Skeletal muscle satellite cell (primary cell): ENCODE data around the gene KDM4B.

ENCODE experiments used
- H3K27me3 ChIP-seq: 2 replicates; pipeline ENCODE4 v1.7.0; 2013; ENCODE audit warnings: low read length; ENCODE audit not compliant: control insufficient read depth, insufficient read depth
- H3K36me3 ChIP-seq: 2 replicates; pipeline ENCODE4 v1.7.0; 2013; ENCODE audit warnings: mild to moderate bottlenecking, control low read depth, low read length; ENCODE audit not compliant: insufficient read depth
- H3K4me1 ChIP-seq: 2 replicates; pipeline ENCODE4 v1.7.0; 2013; ENCODE audit warnings: low read length; ENCODE audit not compliant: control insufficient read depth, insufficient read depth
- H3K4me2 ChIP-seq: 2 replicates; pipeline ENCODE4 v1.7.0; 2013; ENCODE audit warnings: mild to moderate bottlenecking, low read length
- H3K4me3 ChIP-seq: 2 replicates; pipeline ENCODE4 v1.7.0; 2013; ENCODE audit warnings: low read length
- H3K9ac ChIP-seq: 2 replicates; pipeline ENCODE4 v1.7.0; 2013; ENCODE audit warnings: mild to moderate bottlenecking, low read depth, low read length, moderate library complexity
- H3K9me3 ChIP-seq: replicated peaks from 2 replicates; pipeline ENCODE4 v1.7.0; 2013; ENCODE audit warnings: mild to moderate bottlenecking, control low read depth, low read length

The KDM4B gene

DNA sequence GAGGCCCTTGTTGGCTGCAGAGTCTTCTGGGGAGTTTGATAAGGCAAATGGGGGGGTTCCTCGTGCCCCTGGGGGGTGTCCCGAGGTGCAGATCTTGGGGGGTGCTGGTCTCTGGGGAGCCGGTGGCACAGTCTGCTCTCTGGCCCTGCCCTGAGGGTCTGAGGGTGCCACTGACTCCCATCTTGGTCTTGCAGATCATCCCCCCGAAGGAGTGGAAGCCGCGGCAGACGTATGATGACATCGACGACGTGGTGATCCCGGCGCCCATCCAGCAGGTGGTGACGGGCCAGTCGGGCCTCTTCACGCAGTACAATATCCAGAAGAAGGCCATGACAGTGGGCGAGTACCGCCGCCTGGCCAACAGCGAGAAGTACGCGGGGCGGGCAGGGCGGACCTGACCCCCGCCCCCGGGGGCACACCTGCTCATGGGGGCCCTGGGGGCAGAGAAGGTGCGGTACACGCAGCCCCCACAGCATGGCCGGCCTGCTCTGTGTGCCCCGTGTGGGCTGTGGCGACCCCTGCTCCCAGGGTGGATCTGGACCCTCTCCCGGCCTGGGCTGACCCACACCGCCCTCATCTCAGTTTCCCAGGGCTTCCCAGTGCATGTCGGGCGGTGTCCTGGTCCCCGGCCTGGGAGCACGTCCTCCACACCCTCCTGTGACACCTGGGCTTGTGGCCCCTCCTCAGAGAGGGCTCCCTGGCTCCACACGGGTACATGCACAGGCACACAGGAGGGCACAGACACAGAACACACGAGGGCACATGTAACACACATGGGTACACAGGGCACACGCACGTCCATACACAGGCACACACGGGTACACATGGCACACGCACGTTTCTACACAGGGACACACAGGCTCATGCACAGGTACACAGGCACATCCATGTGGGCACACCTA, 71.0 kb downstream of the KDM4B start:
- H3K36me3 ChIP-seq, result peaks cover 49% of the 10 kb centered on the region
- peaks cover 36% of the 10 kb centered on the region for H3K4me1 ChIP-seq
- H3K9me3 ChIP-seq, result no peaks in the 10 kb centered on the region
- no peak overlapping the region for H3K4me2 ChIP-seq
- H3K9ac ChIP-seq, result no peak overlapping the region
- no peaks in the 10 kb centered on the region for H3K27me3 ChIP-seq
- no peak overlapping the region for H3K4me3 ChIP-seq

DNA sequence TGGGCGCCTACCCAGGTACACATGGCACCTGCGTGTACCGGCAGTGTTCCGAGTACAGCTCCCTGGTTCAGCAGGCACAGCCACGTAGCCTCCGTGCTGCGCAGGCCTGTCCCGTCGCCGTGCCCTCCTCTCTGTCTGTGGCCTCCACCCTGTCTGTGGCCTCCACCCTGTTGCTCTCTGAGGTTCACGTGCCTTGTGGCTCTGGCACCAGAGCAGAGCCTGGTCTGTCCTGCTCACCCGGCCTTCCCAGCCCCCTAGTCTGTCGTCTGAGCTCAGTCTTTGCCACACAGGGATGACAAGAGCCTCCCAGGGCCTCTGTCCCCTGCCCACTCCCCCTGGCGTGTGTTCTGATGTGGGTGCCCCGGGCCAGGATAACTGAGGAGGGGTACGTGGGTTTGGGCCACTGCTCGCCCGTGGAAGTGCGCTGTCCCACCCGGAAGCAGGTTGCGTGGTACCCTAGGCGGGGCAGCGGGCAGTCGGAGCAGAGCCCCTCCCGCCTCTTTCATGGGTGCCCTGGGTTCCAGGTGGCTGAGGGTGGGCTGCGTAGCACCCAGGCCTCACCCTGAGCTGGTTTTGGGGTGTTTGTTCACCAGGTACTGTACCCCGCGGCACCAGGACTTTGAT, 71.7 kb downstream of the KDM4B start:
- Histone ChIP-seq H3K27me3 (no peaks in the 10 kb centered on the region), H3K4me2 (no peak overlapping the region), H3K36me3 (peaks cover 43% of the 10 kb centered on the region), H3K9ac (no peak overlapping the region), H3K4me1 (peaks cover 32% of the 10 kb centered on the region), H3K4me3 (no peak overlapping the region), H3K9me3 (no peaks in the 10 kb centered on the region)

DNA sequence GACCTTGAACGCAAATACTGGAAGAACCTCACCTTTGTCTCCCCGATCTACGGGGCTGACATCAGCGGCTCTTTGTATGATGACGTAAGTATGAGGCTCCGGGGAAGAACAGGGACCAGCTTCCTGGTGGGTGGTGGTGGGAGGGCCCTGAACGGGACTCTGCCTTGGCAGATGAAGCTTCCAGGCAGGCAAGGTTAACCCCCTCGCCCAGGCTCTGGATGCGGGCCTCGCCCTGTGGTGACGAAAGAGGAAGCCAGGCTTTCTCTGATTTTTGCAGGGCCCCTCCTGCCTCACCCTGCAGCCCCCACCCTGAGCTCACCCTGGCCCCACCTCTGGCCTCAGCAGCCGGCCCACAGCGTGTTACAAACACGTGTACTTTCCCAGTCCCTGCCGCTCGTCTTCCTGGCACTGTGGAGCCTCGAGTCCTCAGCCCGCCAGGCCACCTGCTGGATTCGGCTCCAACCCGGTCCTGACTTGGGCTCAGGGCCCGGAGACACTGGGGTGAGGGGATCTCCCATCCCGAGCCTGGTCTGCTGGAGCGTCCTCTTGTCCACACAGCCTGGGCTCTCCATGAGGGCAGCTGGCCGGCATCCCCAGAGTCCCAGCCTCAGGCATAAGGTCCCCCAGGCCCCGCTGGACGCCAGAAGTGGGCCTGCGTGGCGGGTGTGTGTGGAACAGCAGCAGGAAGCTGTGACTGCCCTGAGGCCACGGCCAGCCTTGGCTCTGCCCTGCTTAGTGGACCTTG, 72.4 kb downstream of the KDM4B start:
- Histone ChIP-seq H3K36me3 (peaks cover 43% of the 10 kb centered on the region), H3K9me3 (no peaks in the 10 kb centered on the region), H3K4me2 (no peak overlapping the region), H3K4me3 (no peak overlapping the region), H3K9ac (no peak overlapping the region), H3K27me3 (no peaks in the 10 kb centered on the region), H3K4me1 (peaks cover 30% of the 10 kb centered on the region)

DNA sequence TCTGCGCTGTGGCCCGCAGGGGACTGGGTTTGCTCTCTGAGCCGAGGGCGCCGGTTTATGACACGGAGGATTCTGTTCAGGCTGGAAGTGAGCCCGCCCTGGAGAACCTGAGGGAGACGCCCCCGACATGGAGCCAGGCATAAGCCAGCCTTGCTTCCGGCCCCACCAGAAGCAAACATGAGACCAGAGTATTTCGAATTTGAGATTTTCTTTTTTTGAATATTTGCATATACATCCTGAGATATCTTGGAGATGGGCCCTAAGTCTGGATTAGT, 72.9 kb downstream of the KDM4B start:
- H3K9me3 ChIP-seq, result no peaks in the 10 kb centered on the region

DNA sequence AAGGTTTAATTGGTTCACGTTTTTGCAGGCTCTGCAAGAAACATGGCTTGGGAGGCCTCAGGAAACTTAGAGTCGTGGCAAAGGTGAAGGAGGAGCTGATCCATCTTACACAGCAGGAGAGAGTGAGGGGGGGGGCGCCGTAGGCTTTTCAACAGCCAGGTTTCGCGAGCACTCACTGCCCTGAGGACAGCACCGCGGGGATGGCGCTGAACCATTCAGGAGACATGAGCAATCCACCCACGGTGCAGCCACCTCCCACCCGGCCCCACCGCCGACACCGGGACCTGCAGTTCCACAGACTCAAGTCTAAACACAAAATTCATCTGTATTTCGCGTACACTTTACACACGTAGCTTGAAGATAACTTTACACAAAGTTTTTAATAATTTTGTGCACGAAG, 73.6 kb downstream of the KDM4B start:
- Histone ChIP-seq H3K36me3 (peaks cover 41% of the 10 kb centered on the region), H3K9me3 (no peaks in the 10 kb centered on the region), H3K9ac (no peak overlapping the region), H3K4me2 (no peak overlapping the region), H3K4me1 (peaks cover 30% of the 10 kb centered on the region), H3K27me3 (no peaks in the 10 kb centered on the region), H3K4me3 (no peak overlapping the region)

More for the DNA sequence above, 72.9 kb downstream of the KDM4B start:
- Histone ChIP-seq H3K4me2 (no peak overlapping the region), H3K9ac (no peak overlapping the region), H3K4me1 (peaks cover 30% of the 10 kb centered on the region), H3K27me3 (no peaks in the 10 kb centered on the region), H3K4me3 (no peak overlapping the region), H3K36me3 (peaks cover 38% of the 10 kb centered on the region)

DNA sequence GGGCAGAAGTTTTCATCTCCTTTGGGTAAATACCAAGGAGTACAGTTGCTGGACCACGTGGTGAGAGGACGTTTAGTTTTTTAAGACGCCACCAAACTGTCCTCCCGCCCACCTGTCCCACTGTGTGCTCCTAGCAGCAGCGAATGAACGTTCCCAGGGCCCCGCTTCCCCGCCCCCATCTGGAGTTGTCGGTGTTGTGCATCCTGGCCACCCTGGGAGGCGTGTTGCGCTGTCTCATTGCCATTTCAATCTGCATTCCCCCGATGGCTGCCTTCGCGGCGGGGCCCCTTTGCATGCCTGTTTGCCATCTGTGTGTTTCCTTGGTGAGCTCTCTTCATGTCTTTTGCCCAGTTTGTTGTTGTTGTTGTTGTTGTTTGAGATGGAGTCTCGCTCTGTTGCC, 76.1 kb downstream of the KDM4B start:
- H3K36me3 ChIP-seq, result peaks cover 44% of the 10 kb centered on the region
- H3K9me3 ChIP-seq, result no peaks in the 10 kb centered on the region
- H3K4me3 ChIP-seq, result no peak overlapping the region
- no peak overlapping the region for H3K4me2 ChIP-seq
- H3K9ac ChIP-seq, result no peak overlapping the region
- peaks cover 34% of the 10 kb centered on the region for H3K4me1 ChIP-seq
- no peaks in the 10 kb centered on the region for H3K27me3 ChIP-seq

DNA sequence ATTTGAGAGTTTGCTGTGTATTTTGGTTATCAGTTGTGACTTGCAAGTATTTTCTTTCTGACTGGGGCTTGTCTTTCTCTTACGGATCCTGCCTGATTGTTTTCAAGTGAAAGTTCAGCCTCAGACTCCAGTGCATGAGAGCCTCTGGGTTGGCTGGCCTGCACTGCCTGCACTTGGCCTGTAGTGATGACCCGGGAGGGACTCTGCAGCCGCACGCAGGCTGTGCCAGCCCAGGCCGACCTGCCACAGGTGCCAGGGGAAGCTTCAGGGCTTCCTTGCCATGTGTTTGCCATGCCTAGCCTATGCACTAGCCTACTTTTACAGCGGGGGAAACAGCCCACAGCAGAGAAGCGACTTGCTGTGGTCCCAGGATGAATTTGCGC, 77.0 kb downstream of the KDM4B start:
- Histone ChIP-seq H3K9me3 (no peaks in the 10 kb centered on the region), H3K4me1 (peaks cover 34% of the 10 kb centered on the region), H3K4me3 (no peak overlapping the region), H3K4me2 (peak overlapping the region; percentile 52), H3K27me3 (no peaks in the 10 kb centered on the region), H3K9ac (no peak overlapping the region), H3K36me3 (peaks cover 37% of the 10 kb centered on the region)

DNA sequence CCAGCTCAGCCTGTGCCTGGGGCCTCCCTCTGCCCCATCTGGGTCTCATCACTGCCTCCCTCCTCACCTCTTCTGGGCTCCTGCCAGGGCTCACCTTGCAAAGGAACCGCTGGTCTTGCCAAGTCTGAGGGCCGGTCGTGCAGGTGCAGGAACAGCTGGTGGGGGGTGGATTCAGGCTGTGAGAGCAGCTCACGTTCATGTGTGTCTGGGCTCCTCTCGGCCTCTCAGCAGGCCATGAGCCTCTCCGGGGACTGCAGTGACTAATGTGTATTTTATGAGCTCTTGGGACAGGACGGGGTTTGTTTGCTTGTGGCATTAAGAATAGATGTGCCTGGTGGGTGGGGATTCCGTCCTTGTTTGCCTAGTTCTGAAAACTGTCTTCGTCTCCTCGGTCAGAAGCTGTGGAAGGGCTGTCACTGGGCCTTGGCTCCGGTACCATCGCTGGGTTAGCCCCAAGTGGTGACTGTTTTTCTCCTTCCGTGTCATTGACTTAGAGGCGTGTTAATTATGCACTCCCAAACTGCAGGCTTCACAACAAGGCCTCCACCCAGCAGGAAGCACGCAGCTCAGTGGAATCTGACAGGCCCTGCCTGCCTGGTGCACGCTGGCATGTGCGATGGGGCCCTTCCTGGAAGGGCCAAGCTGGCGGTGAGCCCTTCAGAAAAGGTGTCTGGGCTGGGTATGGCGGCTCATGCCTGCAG, 77.6 kb downstream of the KDM4B start:
- Histone ChIP-seq H3K4me3 (no peak overlapping the region), H3K9ac (peak overlapping the region; percentile 0), H3K36me3 (peaks cover 37% of the 10 kb centered on the region), H3K9me3 (no peaks in the 10 kb centered on the region), H3K4me2 (peak overlapping the region; percentile 52), H3K4me1 (peaks cover 34% of the 10 kb centered on the region), H3K27me3 (no peaks in the 10 kb centered on the region)

DNA sequence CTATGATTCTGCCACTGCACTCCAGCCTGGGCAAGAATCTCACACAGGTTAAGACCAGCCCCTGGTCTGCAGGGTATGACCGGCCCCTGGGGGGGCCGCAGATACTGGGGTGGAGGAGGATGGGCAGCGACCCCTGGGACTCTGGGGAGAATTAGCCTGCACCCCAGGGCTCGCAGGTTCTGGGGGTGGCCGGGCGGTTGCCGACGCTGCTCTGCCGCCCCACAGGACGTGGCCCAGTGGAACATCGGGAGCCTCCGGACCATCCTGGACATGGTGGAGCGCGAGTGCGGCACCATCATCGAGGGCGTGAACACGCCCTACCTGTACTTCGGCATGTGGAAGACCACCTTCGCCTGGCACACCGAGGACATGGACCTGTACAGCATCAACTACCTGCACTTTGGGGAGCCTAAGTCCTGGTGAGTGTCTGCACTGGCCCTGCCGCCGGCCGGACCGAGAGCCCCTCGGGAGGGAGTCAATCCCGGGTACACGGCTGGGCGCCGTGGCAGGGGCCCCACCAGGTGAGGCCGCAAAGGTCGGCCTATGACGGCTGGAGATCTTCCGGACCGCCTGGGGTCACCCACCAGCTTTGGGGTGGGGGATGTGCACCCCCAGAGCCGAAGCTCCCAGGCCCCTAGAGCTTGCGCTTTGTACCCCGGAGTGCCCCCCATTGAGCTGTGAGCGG, 78.5 kb downstream of the KDM4B start:
- Histone ChIP-seq H3K4me2 (no peak overlapping the region), H3K36me3 (peaks cover 37% of the 10 kb centered on the region), H3K4me1 (peaks cover 34% of the 10 kb centered on the region), H3K9ac (peak overlapping the region; percentile 0), H3K27me3 (no peaks in the 10 kb centered on the region), H3K4me3 (no peak overlapping the region), H3K9me3 (no peaks in the 10 kb centered on the region)

DNA sequence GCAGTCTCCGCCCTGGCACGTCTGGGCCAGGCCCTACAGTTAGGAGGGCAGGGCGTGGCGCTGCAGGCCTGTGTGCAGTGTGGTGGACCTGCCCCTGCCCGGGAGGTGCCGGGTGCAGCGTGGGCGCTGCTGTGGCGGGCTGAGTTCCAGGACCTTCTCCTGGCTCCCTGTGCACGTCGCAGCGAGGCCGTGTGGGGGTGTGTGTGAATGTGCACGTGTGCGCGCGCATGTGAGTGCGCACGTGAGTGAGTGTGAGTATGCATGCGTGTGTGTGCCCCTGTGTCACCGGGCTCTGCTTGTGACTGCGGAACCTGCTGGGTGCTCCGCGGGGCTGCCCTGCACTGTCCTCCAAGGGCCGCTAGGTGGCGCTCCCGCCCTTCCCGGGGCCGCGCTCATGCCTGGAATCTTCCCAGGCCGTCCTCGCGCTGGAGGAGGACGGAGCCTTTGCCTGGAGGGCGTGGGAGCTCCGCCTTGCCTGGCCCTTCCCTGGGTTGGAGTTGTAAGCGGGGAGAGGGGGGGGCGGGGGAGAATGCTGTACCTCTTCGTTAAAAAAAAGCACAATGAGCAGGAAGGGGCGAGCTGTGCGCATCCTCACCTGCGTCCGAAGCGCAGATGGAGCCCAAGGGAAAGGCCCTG, 79.3 kb downstream of the KDM4B start:
- H3K9me3 ChIP-seq, result no peaks in the 10 kb centered on the region
- peak overlapping the region; percentile 77 for H3K4me2 ChIP-seq
- H3K4me3 ChIP-seq, result no peak overlapping the region
- peaks cover 31% of the 10 kb centered on the region for H3K36me3 ChIP-seq
- no peaks in the 10 kb centered on the region for H3K27me3 ChIP-seq
- peaks cover 34% of the 10 kb centered on the region for H3K4me1 ChIP-seq
- peak overlapping the region; percentile 60 for H3K9ac ChIP-seq
